ENCODE results near the gene GREM1.

Gene GREM1

GRCh38 chr15:32709295-32710033, 8.3 kb upstream of the GREM1 start:
- H3K4me1 ChIP-seq (ENCODE audit: control insufficient read depth, low read depth, low read length) = no peaks in the 10 kb centered on the region
- WGBS (ENCODE audit: extremely low coverage, insufficient coverage, low lambda C conversion rate) = no CpG with 5 or more reads among the region's 9 CpGs

GRCh38 chr15:32715276-32715675, 2.5 kb upstream of the GREM1 start:
- Histone ChIP-seq H3K27me3 (ENCODE audit: insufficient read depth, low read length, poor library complexity) (peaks cover 15% of the 10 kb centered on the region), H3K4ac (ENCODE audit: low read depth, low read length) (no peak overlapping the region), H3K27ac (ENCODE audit: low read depth, low read length) (no peak overlapping the region), H3K4me2 (ENCODE audit: low read length) (no peak overlapping the region), H3K4me3 (ENCODE audit: low read length) (no peak overlapping the region), H4K5ac (ENCODE audit: low read length) (no peak overlapping the region), H3K9ac (ENCODE audit: low read length) (no peak overlapping the region), H2AK5ac (ENCODE audit: low read length) (no peak overlapping the region), H3K18ac (ENCODE audit: low read length) (no peak overlapping the region), H3K79me1 (ENCODE audit: low read length) (no peaks in the 10 kb centered on the region), H3K23ac (ENCODE audit: low read length) (no peak overlapping the region), H3K79me2 (ENCODE audit: control insufficient read depth, insufficient read depth, low read length) (no peaks in the 10 kb centered on the region), H2BK15ac (replicated peaks; ENCODE audit: low read depth) (no peak overlapping the region), H2BK120ac (ENCODE audit: low read depth, low read length) (no peak overlapping the region), H3K4me1 (ENCODE audit: control insufficient read depth, low read depth, low read length) (peaks cover 2% of the 10 kb centered on the region), H3K36me3 (ENCODE audit: control insufficient read depth, insufficient read depth, low read length) (no peaks in the 10 kb centered on the region), H4K8ac (ENCODE audit: low read depth, low read length) (no peak overlapping the region), H3K56ac (ENCODE audit: low read length) (no peak overlapping the region), H2BK5ac (ENCODE audit: low read length) (no peak overlapping the region)
- WGBS (ENCODE audit: extremely low coverage, insufficient coverage, low lambda C conversion rate) = no CpG with 5 or more reads among the region's 4 CpGs
- no peak for DNase-seq

More at GRCh38 chr15:32709295-32710033, 8.3 kb upstream of the GREM1 start:
- no peak overlapping the region for H2BK120ac ChIP-seq (ENCODE audit: low read depth, low read length)
- H3K79me1 ChIP-seq (ENCODE audit: low read length) = no peaks in the 10 kb centered on the region
- no peaks in the 10 kb centered on the region for H3K79me2 ChIP-seq (ENCODE audit: control insufficient read depth, insufficient read depth, low read length)
- H3K36me3 ChIP-seq (ENCODE audit: control insufficient read depth, insufficient read depth, low read length) = no peaks in the 10 kb centered on the region
- no peak overlapping the region for H3K56ac ChIP-seq (ENCODE audit: low read length)
- H3K18ac ChIP-seq (ENCODE audit: low read length) = no peak overlapping the region
- no peak overlapping the region for H3K4ac ChIP-seq (ENCODE audit: low read depth, low read length)
- H2BK15ac ChIP-seq (replicated peaks; ENCODE audit: low read depth) = no peak overlapping the region
- no peaks in the 10 kb centered on the region for H3K27me3 ChIP-seq (ENCODE audit: insufficient read depth, low read length, poor library complexity)
- H2AK5ac ChIP-seq (ENCODE audit: low read length) = no peak overlapping the region
- H2BK5ac ChIP-seq (ENCODE audit: low read length) = no peak overlapping the region
- no peak overlapping the region for H3K27ac ChIP-seq (ENCODE audit: low read depth, low read length)
- DNase-seq = no peak
- no peak overlapping the region for H4K8ac ChIP-seq (ENCODE audit: low read depth, low read length)
- H3K4me2 ChIP-seq (ENCODE audit: low read length) = no peak overlapping the region
- H3K4me3 ChIP-seq (ENCODE audit: low read length) = no peak overlapping the region
- no peak overlapping the region for H3K9ac ChIP-seq (ENCODE audit: low read length)
- no peak overlapping the region for H3K23ac ChIP-seq (ENCODE audit: low read length)
- no peak overlapping the region for H4K5ac ChIP-seq (ENCODE audit: low read length)

GRCh38 chr15:32716216-32716914, 1.4 kb upstream of the GREM1 start:
- no peak overlapping the region for H3K18ac ChIP-seq (ENCODE audit: low read length)
- no peaks in the 10 kb centered on the region for H3K36me3 ChIP-seq (ENCODE audit: control insufficient read depth, insufficient read depth, low read length)
- H3K4me1 ChIP-seq (ENCODE audit: control insufficient read depth, low read depth, low read length) = peaks cover 2% of the 10 kb centered on the region
- H3K4me2 ChIP-seq (ENCODE audit: low read length) = no peak overlapping the region
- H3K56ac ChIP-seq (ENCODE audit: low read length) = no peak overlapping the region
- H3K79me2 ChIP-seq (ENCODE audit: control insufficient read depth, insufficient read depth, low read length) = no peaks in the 10 kb centered on the region
- H2AK5ac ChIP-seq (ENCODE audit: low read length) = no peak overlapping the region
- H3K27me3 ChIP-seq (ENCODE audit: insufficient read depth, low read length, poor library complexity) = peaks cover 15% of the 10 kb centered on the region
- H4K8ac ChIP-seq (ENCODE audit: low read depth, low read length) = no peak overlapping the region
- H3K79me1 ChIP-seq (ENCODE audit: low read length) = no peaks in the 10 kb centered on the region
- no CpG with 5 or more reads among the region's 13 CpGs for WGBS (ENCODE audit: extremely low coverage, insufficient coverage, low lambda C conversion rate)
- no peak overlapping the region for H3K23ac ChIP-seq (ENCODE audit: low read length)
- no peak overlapping the region for H3K27ac ChIP-seq (ENCODE audit: low read depth, low read length)
- no peak overlapping the region for H2BK5ac ChIP-seq (ENCODE audit: low read length)
- no peak overlapping the region for H3K4me3 ChIP-seq (ENCODE audit: low read length)
- H3K4ac ChIP-seq (ENCODE audit: low read depth, low read length) = no peak overlapping the region
- no peak overlapping the region for H4K5ac ChIP-seq (ENCODE audit: low read length)
- H2BK15ac ChIP-seq (replicated peaks; ENCODE audit: low read depth) = no peak overlapping the region
- DNase-seq = peak; percentile 54
- H2BK120ac ChIP-seq (ENCODE audit: low read depth, low read length) = no peak overlapping the region
- H3K9ac ChIP-seq (ENCODE audit: low read length) = no peak overlapping the region

GRCh38 chr15:32716915-32717425, 834 bp upstream of the GREM1 start:
- no peak for DNase-seq
- no peaks in the 10 kb centered on the region for H3K36me3 ChIP-seq (ENCODE audit: control insufficient read depth, insufficient read depth, low read length)
- H3K23ac ChIP-seq (ENCODE audit: low read length) = no peak overlapping the region
- peak overlapping the region; percentile 11 for H3K9ac ChIP-seq (ENCODE audit: low read length)
- H3K79me1 ChIP-seq (ENCODE audit: low read length) = no peaks in the 10 kb centered on the region
- H2AK5ac ChIP-seq (ENCODE audit: low read length) = no peak overlapping the region
- no CpG with 5 or more reads among the region's 21 CpGs for WGBS (ENCODE audit: extremely low coverage, insufficient coverage, low lambda C conversion rate)
- H2BK120ac ChIP-seq (ENCODE audit: low read depth, low read length) = no peak overlapping the region
- no peak overlapping the region for H4K8ac ChIP-seq (ENCODE audit: low read depth, low read length)
- no peak overlapping the region for H4K5ac ChIP-seq (ENCODE audit: low read length)
- peak overlapping the region; percentile 34 for H3K56ac ChIP-seq (ENCODE audit: low read length)
- H2BK15ac ChIP-seq (replicated peaks; ENCODE audit: low read depth) = no peak overlapping the region
- peaks cover 15% of the 10 kb centered on the region for H3K27me3 ChIP-seq (ENCODE audit: insufficient read depth, low read length, poor library complexity)
- no peak overlapping the region for H3K4ac ChIP-seq (ENCODE audit: low read depth, low read length)
- H2BK5ac ChIP-seq (ENCODE audit: low read length) = no peak overlapping the region
- H3K4me3 ChIP-seq (ENCODE audit: low read length) = no peak overlapping the region
- peaks cover 2% of the 10 kb centered on the region for H3K4me1 ChIP-seq (ENCODE audit: control insufficient read depth, low read depth, low read length)
- H3K27ac ChIP-seq (ENCODE audit: low read depth, low read length) = no peak overlapping the region
- peak overlapping the region; percentile 45 for H3K4me2 ChIP-seq (ENCODE audit: low read length)
- H3K79me2 ChIP-seq (ENCODE audit: control insufficient read depth, insufficient read depth, low read length) = no peaks in the 10 kb centered on the region
- peak overlapping the region; percentile 72 for H3K18ac ChIP-seq (ENCODE audit: low read length)

- H4K5ac ChIP-seq (ENCODE audit: low read length) = no peak overlapping the region
- no peak overlapping the region for H2BK120ac ChIP-seq (ENCODE audit: low read depth, low read length)
- peak overlapping the region; percentile 52 for H3K9ac ChIP-seq (ENCODE audit: low read length)
- peak overlapping the region; percentile 78 for H3K4me2 ChIP-seq (ENCODE audit: low read length)
- peak overlapping the region; percentile 37 for H3K4me3 ChIP-seq (ENCODE audit: low read length)
- WGBS (ENCODE audit: extremely low coverage, insufficient coverage, low lambda C conversion rate) = no CpG with 5 or more reads among the region's 60 CpGs
- no peak overlapping the region for H2BK5ac ChIP-seq (ENCODE audit: low read length)
- no peak overlapping the region for H2AK5ac ChIP-seq (ENCODE audit: low read length)
- no peak overlapping the region for H4K8ac ChIP-seq (ENCODE audit: low read depth, low read length)
- H3K27me3 ChIP-seq (ENCODE audit: insufficient read depth, low read length, poor library complexity) = peaks cover 15% of the 10 kb centered on the region
- no peak overlapping the region for H3K4ac ChIP-seq (ENCODE audit: low read depth, low read length)
- H3K27ac ChIP-seq (ENCODE audit: low read depth, low read length) = no peak overlapping the region
- H3K79me1 ChIP-seq (ENCODE audit: low read length) = no peaks in the 10 kb centered on the region
- H3K18ac ChIP-seq (ENCODE audit: low read length) = no peak overlapping the region
- H3K4me1 ChIP-seq (ENCODE audit: control insufficient read depth, low read depth, low read length) = peaks cover 2% of the 10 kb centered on the region
- no peaks in the 10 kb centered on the region for H3K79me2 ChIP-seq (ENCODE audit: control insufficient read depth, insufficient read depth, low read length)
- no peak overlapping the region for H3K23ac ChIP-seq (ENCODE audit: low read length)
- no peaks in the 10 kb centered on the region for H3K36me3 ChIP-seq (ENCODE audit: control insufficient read depth, insufficient read depth, low read length)
- H3K56ac ChIP-seq (ENCODE audit: low read length) = peak overlapping the region; percentile 74
- H2BK15ac ChIP-seq (replicated peaks; ENCODE audit: low read depth) = no peak overlapping the region
- peak; percentile 52 for DNase-seq
Measured at GRCh38 chr15:32718227-32718820, 520 bp downstream of the GREM1 start.

Measured in mesendoderm (in vitro differentiated cells).